Breast epithelium (tissue), 4 donors: Measurements from ENCODE around the gene TSPAN12. TPM values are rescaled to one million over a fixed set of nuclear protein-coding genes. Genes with fewer than 3 reads are reported as not detected.

Source experiments
- DNase-seq, 2 donors: peaks; one replicate each; pipeline ENCODE4 v3.0.0-alpha.2; 2019; ENCODE audit warnings: low spot score in 2 of 2
- H3K27ac ChIP-seq, 2 donors: fragments of 200-600 bp; sonication (generic) in 1 of 2; one replicate each; pipeline ENCODE4 v1.5.1; 2016 to 2019; ENCODE audit warnings: mild to moderate bottlenecking in 1 of 2
- H3K27me3 ChIP-seq, 2 donors: fragments of 200-600 bp; sonication (generic) in 1 of 2; one replicate each; pipeline versions ENCODE4 v1.5.1 to v1.6.0; 2017 to 2019; ENCODE audit warnings: control low read depth in 1 of 2, mild to moderate bottlenecking in 1 of 2
- H3K36me3 ChIP-seq: fragments of 200-600 bp; one replicate; pipeline ENCODE4 v1.5.1; 2019
- H3K4me1 ChIP-seq, 2 donors: fragments of 200-600 bp; sonication (generic); one replicate each; pipeline ENCODE4 v1.5.1; 2016 to 2019; ENCODE audit warnings: control low read depth in 1 of 2
- H3K4me3 ChIP-seq, 3 donors: fragments of 200-600 bp; sonication (generic); 1 replicate in 2 of 3; 2 replicates in 1 of 3; pipeline ENCODE4 v1.5.1; 2016 to 2019; ENCODE audit warnings: mild to moderate bottlenecking in 3 of 3, moderate library complexity in 2 of 3
- H3K9me3 ChIP-seq, 2 donors: fragments of 200-600 bp; sonication (generic) in 1 of 2; one replicate each; pipeline ENCODE4 v1.5.1; 2016 to 2019; ENCODE audit warnings: control low read depth in 1 of 2
- CTCF ChIP-seq, 3 donors: fragments of 450-650 bp; IDR thresholded peaks; one replicate each; pipeline ENCODE4 v1.5.1; 2016 to 2017; ENCODE audit warnings: antibody characterized with exemption in 3 of 3, mild to moderate bottlenecking in 3 of 3, moderate library complexity in 3 of 3
- POLR2A ChIP-seq: fragments of 450-650 bp; IDR thresholded peaks from one replicate; pipeline ENCODE4 v1.6.1; 2016; ENCODE audit warnings: antibody characterized with exemption, mild to moderate bottlenecking, moderate library complexity
- POLR2AphosphoS5 ChIP-seq, 3 donors: sonication (generic); formaldehyde crosslinking; IDR thresholded peaks; one replicate each; pipeline ENCODE4 v1.6.1; 2017; ENCODE audit warnings: antibody characterized with exemption in 3 of 3
- intact Hi-C: fragments of 100-400 bp; cut with DNase I; formaldehyde crosslinking; loops from one replicate; pipeline ENCODE4 v1.15.1; 2023; ENCODE audit warnings: low total_unique reads
- total RNA-seq, 3 donors: library from RNA; depleted of rRNA; stranded (reverse); fragments of >200 nt; gene quantifications; one replicate each; pipeline ENCODE4 v1.1.0, GENCODE V29; 2016

Gene TSPAN12
- total RNA-seq, 3 donors from 2014 or later: 6.6 to 11.3 (median 9.2) TPM

- intact Hi-C loops: no loop called here
These were observed 16.3 kb downstream of the TSPAN12 start for GRCh38 chr7:120841608-120842007.

GRCh38 chr7:120838281-120838682 is 19.7 kb downstream of the TSPAN12 start:
- Histone ChIP-seq H3K36me3 (no peaks in the 10 kb centered on the region), H3K27ac (no peak overlapping the region), H3K27me3 (no peaks in the 10 kb centered on the region), H3K9me3 (no peaks in the 10 kb centered on the region), H3K4me3 (no peak overlapping the region), H3K4me1 (no peaks in the 10 kb centered on the region)
- intact Hi-C loops: no loop called here
- TF ChIP-seq POLR2AphosphoS5 (IDR thresholded peaks at IDR 0.05) (no peak), POLR2A (no peak), CTCF (IDR thresholded peaks at IDR 0.05) (no peak)
- DNase-seq: no peak

More at GRCh38 chr7:120841608-120842007, 16.3 kb downstream of the TSPAN12 start:
- H3K9me3 ChIP-seq: no peaks in the 10 kb centered on the region
- H3K4me1 ChIP-seq: no peaks in the 10 kb centered on the region
- H3K36me3 ChIP-seq: no peaks in the 10 kb centered on the region
- no peak for DNase-seq
- H3K27me3 ChIP-seq: no peaks in the 10 kb centered on the region
- H3K27ac ChIP-seq: no peak overlapping the region
- H3K4me3 ChIP-seq: no peak overlapping the region
- TF ChIP-seq POLR2AphosphoS5 (IDR thresholded peaks at IDR 0.05): no peak

- TF ChIP-seq POLR2AphosphoS5 (IDR thresholded peaks at IDR 0.05) (no peak), CTCF (IDR thresholded peaks at IDR 0.05) (no peak)
- no peaks in the 10 kb centered on the region for H3K36me3 ChIP-seq
- H3K4me1 ChIP-seq: no peaks in the 10 kb centered on the region
- intact Hi-C loops: no loop called here
- H3K27me3 ChIP-seq: no peaks in the 10 kb centered on the region
- no peaks in the 10 kb centered on the region for H3K9me3 ChIP-seq
- no peak for DNase-seq
- no peak overlapping the region for H3K27ac ChIP-seq
- H3K4me3 ChIP-seq: no peak overlapping the region
These were observed 20.3 kb downstream of the TSPAN12 start for GRCh38 chr7:120837599-120837998.

- Histone ChIP-seq H3K9me3 (no peaks in the 10 kb centered on the region), H3K36me3 (peaks cover 2% of the 10 kb centered on the region), H3K4me3 (no peak overlapping the region), H3K4me1 (no peaks in the 10 kb centered on the region), H3K27ac (no peak overlapping the region), H3K27me3 (no peaks in the 10 kb centered on the region)
- TF ChIP-seq CTCF (IDR thresholded peaks at IDR 0.05): no peak
- no peak for TF ChIP-seq POLR2AphosphoS5 (IDR thresholded peaks at IDR 0.05)
- TF ChIP-seq POLR2A: no peak
- intact Hi-C loops: no loop called here
- DNase-seq: no peak
These were observed 21.3 kb downstream of the TSPAN12 start for GRCh38 chr7:120836556-120837115.

GRCh38 chr7:120834726-120835125 is 23.2 kb downstream of the TSPAN12 start:
- Histone ChIP-seq H3K4me1 (no peaks in the 10 kb centered on the region), H3K4me3 (no peak overlapping the region), H3K27me3 (no peaks in the 10 kb centered on the region), H3K9me3 (no peaks in the 10 kb centered on the region), H3K27ac (no peak overlapping the region), H3K36me3 (peaks cover 3% of the 10 kb centered on the region)
- no peak for DNase-seq
- no peak for TF ChIP-seq CTCF (IDR thresholded peaks at IDR 0.05)
- no peak for TF ChIP-seq POLR2A
- TF ChIP-seq POLR2AphosphoS5 (IDR thresholded peaks at IDR 0.05): no peak
- intact Hi-C loops: no loop called here

- Histone ChIP-seq H3K27ac (no peak overlapping the region), H3K27me3 (no peaks in the 10 kb centered on the region), H3K9me3 (no peaks in the 10 kb centered on the region), H3K4me1 (no peaks in the 10 kb centered on the region), H3K4me3 (no peak overlapping the region), H3K36me3 (peaks cover 3% of the 10 kb centered on the region)
- intact Hi-C loops: no loop called here
- DNase-seq: no peak
- no peak for TF ChIP-seq CTCF (IDR thresholded peaks at IDR 0.05)
- no peak for TF ChIP-seq POLR2AphosphoS5 (IDR thresholded peaks at IDR 0.05)
- no peak for TF ChIP-seq POLR2A
These were observed 24.4 kb downstream of the TSPAN12 start for GRCh38 chr7:120833546-120833945.
